GM19452 (cell line): ENCODE measurements around the gene RGS6.

ENCODE experiments used
- ATAC-seq: cut with Tn5 transposase; IDR thresholded peaks from one replicate; pipeline ENCODE4 v1.9.1; 2021; ENCODE audit not compliant: unreplicated experiment

Gene RGS6

DNA sequence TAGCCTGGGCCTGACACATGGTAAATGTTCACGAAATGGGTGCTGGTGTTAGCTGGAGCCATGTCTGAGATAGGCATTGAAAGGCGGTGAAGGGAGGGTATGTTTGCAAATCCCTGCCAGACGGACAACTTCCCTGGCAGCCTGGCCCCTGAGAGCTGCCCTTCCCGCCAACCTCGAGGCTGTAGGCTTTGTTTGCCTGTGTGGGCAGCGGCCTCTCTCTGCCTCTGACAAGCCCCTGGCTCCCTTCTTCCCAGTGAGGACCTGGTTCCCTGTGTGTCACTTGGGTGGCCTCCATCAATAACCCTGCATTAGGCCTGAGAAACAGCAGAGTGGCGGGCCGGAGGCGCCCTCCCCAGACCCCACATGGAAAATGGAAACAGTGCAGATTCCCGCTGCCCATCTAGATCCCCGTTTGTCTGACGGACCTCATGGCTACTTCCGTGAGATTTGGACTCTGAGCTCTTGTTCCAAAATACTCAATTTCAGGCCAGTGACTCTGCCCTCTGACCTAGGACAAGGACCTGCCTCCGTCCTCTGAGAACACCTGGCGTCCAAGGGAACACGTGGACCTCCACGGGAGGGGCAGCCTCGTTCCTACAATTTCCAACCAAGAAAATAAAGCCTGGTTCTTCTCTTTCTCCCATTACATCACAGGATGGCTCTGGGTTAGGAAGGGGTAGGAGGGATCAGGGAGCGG is 636.2 kb downstream of the RGS6 start:
- ATAC-seq, result no peak

DNA sequence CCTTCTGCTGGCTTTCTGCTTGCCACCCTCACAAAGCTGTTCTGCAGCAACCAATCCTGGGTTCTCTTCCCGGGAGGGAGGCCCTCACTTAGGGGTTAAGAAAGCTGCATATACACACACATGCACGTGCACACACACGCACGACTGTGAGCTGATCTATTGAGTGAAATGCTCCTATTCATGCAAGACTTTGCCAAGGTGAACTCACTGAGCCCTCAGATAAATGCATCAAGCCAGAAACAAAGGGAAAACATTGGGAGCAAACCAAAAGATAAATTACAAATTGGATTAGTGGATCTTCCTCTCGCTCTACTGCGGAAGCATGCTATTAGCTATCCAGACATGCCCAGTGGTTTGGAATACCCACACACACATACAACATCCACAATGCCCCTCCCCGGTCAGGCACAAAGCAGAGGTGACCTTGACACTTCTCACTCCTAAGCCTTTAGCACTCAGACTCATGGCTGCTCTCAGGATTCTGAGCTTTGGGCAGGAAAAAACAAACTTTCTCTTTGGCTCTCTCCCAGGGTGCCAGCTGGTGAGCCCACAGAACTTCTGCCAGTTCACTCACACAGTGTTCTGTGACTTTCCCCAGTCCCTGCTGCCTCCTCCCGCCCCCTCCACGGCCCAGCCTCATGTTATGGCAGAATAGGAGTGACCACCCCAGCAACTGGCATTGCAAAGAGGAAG is 641.6 kb downstream of the RGS6 start:
- no peak for ATAC-seq

DNA sequence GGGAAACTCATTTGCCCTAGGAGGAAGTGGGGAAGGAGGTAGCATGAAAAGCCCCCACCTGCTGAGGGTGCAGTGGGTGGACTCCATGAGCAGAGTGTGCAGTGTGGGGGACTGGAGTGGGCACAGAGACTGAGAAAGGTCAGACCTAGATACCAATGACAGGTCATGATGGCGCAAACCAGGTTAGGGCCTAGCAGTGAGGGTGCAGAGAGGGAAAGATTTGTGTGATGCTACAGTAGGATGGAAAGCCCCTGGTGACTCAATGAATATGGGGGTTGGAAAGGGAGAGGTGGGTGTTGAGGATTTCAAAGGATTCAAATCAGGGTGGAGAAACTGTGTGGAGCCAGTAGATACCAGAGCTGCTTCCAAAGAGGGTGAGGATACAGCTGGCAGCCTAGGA is 642.5 kb downstream of the RGS6 start:
- ATAC-seq, result no peak

DNA sequence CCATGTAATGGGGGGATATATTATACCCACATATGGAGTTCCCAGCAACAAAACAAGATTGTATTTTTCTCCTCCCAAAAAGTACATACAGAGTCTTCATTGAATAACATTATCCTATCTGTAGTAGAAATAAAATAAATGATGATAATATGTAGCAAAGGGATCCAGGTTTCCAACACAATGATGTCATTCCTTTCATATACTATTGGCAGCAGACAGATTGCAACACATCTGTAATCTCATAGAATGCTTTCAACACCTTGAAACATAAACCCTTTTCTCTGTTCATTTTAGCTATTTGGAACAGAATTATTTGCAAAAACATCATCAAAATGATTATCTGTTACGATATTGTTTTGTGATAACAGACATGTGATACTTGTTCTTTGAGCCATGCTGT is 644.0 kb downstream of the RGS6 start:
- no peak for ATAC-seq

DNA sequence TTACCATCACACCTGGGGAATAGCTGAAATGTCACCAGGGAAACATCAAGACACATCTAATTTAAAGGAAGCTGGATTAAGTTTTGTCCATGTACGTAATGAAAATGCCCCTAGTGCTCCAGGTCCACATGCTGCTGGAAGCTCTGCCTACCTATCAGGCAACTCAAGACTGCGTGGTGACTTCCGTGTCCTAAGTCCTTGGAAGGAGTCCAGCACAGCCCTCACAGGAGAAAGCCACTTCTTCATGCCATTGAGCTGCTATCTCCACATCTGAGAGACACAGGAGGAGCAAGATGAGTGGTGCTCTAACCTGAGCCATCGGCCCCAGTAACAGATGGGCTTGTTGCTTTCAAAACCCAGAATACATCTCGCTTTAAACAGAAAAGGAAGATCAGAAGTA is 645.3 kb downstream of the RGS6 start:
- no peak for ATAC-seq

DNA sequence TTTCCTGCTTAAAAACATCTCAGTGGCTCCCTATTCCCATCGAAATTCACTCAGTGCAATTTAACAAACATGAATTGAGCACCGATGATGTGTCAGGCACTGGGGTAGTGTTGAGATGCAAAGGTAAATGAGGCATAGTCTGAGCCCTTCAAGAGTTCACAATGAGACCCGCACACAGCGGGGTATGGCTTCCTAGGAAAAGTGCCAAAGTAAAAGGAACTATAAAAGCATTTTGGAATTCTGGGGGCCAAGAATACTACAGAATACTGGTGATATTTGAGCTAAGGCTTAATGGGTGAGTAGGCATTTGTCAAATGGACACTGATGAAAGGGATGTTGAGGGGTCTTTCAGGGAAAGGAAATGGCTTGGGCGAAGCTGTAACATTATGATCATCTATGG is 646.3 kb downstream of the RGS6 start:
- ATAC-seq, result no peak

DNA sequence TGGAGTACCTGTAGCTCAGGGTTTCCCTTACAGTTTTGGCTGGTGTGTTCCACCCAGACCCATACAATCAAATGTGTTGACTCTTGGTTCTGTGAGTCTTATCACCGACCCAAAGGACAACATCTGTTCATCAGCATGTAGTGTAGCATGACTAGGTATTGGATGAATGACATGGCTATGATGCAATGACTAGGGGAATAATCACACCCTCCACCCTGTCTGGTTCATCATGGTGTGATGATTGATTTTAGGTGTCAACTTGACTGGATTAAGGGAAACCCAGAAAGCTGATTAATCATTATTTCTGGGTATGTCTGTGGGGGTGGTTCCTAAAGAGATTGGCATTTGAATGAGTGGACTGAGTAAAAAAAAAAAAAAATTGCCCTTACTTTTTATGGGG is 650.4 kb downstream of the RGS6 start:
- ATAC-seq, result no peak

DNA sequence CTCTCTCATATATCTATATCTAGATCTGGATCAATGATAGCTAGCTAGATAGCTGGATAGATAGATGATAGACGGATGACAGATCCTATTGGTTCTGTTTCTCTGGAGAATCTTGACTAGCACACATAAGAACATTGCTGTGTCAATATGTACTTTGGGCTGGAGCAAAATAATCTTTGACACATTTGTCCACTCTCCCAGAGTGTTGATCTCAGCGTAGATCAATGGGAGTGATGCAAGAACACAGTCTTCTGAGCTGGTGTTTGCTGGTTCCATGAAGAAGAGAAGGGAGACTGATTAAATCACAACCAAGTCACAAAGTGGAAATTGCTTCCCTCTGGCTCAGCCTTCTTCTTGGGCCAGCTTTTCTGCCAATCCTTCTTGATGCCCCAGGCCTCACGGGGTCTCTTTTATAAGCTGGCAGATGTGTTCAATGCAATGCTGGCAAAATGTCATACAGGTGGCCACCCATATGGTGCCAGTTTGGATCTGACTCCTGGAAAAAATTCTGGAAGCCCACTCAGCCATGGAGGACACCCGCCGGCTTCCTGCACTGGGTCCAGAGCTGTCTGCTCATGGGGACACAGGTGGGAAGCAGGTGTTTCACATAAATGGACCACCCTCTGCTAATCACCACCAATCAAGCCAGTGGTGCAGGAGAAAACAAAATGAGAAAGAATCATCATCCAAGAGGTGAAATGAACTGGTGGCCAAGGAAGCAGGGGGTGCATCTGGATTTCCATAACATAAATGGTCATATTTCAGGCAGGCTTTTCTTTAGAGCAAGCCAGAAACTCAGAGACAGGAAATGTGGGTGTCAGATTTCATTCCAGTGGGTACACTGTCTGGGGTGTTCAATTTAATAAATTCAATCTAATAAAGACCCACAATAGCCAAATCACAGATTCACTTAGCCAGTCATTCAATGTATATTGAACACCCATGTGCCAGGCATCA is 651.4 kb downstream of the RGS6 start:
- no peak for ATAC-seq

DNA sequence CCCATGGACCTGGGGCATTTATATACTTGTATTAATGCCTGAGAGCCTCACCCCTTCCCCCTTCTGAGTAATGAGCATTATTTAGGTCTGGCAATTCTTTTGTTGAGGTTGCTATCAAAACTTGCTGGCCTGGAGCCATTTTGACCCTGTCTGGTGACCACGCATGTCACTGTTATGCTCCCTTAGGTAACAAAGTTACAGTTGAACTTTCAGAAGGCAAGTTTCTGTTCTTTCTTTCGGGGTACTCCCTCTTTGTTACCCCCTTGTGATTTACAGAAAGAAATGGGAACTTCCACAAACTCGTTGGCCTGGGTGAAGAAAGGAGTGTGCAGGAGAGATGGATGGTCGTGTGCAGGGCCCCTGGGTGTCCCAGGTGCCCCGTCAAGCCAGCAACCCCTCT is 656.3 kb downstream of the RGS6 start:
- no peak for ATAC-seq

DNA sequence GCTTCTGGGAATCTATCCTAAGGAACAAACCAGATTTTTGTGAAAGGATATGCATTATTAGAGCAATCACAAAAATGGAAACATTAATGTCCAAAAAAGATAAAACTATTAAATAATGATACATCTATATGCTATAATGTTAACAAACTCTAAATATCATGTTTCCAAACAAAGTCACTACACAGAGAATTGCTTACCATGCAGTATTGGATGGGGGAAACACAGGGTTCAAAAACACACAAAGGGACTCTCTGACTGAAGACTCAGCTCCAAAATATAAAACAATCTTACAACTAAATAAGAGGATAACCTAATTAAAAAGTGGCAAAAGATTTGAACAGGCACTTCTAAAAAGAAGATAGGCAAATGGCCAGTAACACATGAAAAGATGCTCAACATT is 657.4 kb downstream of the RGS6 start:
- ATAC-seq, result no peak

DNA sequence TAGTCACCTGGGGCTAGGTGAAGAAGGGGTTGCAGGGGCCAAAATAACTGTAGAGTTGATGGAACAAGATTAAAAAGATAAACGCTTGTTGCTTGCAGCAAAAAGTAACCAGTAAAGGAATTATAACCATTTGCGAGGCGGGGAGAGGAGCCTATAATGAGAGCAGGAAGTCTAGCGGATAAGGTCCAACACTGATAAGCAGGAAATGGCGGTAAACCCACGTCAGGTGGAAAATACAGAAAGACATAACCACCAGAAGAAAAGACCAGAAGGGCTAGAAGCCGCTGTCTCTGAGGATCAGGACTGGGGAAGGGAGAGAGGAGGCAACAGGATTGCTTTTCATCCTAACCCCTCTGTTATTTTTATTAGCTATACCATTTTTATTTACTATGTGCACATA is 658.3 kb downstream of the RGS6 start:
- ATAC-seq, result no peak

DNA sequence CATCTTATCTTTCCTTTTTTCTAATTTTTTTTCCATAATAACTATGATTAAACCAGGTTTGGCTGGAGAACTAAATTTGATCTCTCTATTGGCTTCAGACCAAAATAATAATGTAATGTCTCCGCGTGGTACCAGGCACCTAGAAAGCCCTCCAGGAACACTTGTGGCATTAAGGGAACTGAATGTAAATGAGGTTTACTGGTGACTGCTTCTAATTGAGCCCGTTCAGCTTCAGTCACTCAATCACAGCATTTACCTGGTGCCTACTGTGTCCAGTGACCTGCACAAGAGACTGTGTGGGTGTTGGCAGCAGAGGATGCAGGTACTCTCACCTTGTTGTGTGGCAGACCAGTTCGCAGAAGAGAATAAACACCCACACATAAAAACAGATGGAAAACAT is 659.2 kb downstream of the RGS6 start:
- ATAC-seq, result no peak

DNA sequence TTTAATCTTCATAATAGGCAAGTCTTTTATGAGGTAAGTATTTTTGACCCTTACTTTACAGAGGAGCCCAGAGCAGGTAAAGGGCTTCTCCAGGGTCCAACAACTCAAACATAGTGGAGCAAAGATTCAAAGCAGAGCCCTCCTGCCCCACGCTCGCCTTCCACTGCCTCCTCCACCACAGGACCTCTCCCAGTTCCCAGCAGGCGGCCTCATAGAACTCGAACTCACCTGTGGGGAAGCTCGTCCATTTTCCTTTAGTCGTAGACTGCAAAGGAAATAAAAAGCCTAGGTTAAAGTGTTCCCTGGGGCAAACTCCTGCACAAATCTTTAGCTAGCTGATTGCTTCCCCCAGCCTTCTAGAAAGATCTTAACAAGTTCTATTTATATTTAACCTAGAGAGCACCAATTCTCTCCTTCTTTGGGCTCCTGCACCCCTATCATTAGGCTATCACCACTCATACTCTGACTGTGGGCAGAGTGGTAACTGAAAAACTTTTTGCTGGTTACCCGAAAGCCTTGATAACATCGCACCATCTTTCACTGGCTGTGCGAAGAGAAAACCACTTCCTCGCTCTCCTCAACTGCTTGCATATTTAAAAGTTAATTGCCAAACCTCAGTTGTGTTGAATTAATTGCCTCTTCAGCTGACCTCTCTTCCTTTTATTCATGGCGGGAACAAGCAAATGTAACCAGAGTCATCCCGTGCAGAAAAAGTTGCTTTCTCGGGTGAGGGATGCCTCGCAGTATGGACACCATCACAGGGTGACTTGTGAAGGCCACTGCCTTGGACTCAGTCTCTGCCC is 662.1 kb downstream of the RGS6 start:
- peak; percentile 76 for ATAC-seq

DNA sequence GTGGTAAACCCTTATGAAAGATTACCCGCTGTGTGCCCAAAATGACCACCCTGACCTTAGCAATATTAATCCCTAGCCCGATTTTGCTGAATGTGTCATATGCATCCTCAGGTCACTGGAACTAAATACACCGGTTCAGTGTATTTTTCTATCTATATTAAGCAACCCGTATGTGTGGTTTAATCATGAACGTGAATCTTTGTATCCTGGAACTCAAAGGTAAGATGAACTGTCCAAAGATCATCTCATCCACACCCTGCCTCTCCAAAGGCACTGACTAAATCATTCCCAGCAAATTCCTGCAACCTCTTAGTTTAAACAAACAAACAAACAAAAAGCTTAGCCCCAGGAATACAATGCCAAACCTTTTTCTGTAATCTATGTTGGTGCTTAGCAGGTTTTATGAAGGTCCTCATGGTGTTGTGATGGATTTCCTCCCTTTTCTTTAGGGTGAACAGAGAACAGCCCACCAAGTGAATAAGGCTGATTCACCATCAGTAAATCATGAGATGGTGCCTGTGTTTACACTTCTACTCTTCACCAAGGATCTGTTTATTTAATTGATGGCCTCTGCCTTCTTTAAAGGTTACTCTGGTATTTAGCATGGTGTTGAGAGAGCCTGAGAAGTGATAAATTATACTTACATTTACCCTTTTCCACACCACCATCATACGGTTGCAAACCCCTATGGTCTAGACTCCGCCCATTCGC is 663.1 kb downstream of the RGS6 start:
- no peak for ATAC-seq

DNA sequence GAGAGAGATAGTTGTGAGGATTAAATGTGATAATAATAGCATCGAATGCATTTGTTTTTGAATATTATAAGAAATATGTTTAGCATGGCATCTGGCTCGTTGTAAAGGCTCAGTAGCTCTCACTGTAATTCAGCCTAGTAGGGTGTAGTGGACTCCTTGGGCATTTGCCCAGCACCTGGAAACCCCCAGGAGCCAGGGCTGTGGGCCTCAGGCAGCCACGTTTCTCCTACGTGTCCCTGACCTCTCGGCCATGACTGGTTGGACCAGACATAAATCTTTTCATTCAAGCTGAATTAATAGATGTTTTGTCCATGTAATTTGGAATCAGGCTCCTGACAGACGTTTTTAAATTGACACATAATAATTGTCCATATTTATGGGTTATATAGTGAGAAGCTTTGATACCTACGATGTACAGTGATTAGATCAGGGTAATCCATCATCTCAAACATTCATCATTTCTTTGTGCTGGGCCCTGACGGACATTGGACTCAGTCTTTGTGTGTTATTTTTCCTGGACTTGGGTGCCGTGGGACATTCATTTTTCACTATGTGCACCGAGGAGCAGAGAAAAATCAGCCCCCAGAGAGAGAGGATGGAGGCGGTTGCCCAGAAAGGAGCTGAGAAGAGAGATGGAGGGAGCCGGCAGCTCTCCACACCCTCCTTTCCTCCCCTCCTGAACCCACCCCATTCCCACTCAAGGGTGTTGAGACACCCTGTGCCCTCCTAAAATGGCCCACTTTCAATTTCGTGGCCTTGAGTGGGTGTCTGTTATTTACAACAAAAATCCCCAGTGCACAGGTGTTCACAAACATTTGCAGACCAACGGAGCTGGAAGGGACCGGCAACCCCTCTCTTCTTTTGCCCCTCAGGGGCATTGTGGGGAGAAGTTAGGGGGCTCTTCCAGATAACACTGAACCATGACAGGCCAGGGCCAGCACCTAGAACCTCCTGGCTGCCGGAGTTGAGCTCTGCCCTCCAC is 665.3 kb downstream of the RGS6 start:
- ATAC-seq, result no peak

DNA sequence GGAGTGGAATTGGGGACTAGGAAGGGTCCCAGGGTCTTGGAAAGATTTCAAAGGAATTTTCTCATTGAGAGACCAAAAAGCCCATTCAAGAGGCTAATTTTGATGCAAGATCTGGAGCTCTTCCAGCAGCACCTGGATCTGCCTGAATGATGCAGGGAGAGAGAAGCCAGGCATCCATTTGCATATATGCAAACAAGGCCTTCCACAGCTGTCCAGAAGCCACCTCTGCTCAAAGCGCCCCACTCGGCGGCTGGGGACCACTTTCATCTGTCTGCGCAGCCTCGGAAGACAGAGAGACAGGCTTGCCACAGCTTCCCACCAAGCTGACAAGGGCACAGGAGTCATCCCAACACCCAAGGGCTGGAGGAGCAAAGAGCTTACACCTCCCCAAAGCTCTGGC is 666.1 kb downstream of the RGS6 start:
- ATAC-seq, result no peak

DNA sequence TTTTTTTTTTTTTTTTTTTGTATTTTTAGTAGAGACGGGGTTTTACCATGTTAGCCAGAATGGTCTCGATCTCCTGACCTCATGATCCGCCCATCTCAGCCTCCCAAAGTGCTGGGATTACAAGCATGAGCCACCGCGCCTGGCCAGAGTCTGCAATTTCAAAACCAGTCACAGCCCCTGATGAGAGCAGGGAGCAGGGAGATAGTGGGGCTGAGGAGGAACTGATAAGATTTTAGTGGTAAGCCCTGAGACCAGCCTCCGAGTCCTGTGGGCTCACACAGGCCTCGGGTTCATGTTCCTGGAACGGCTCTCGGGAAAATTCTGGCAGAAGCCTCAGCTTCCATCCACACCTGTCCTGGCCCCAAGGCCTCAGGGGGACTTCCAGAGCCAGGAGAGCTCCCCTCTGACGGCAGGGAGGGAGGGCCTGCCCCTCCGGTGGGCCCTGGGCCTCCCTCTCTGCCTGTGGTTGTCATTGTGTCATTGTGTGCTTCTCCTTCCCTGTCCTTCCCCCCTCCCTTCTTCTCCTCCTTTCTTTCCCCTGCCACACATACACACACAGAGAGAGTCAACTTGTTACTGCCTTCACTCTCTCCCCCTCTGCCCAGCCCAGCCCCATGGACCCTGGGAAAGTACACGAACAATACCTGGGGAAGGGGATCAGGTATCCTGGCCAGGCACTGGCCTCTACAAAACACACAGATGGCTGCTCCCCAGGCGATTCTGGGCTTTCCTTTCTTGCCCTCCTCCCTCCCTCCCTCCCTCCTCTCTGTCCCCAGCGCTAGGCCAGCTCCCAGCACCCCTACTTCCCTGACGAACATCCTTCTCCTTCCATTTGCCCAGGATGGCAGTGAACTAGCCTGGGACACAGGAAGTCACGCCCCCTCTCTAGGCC is 667.6 kb downstream of the RGS6 start:
- no peak for ATAC-seq
